BE2C (cell line): ENCODE results near the gene HK1.

Source experiments
- DNase-seq: peaks from one replicate; pipeline ENCODE4 v3.0.0-alpha.2; 2020
- H3K27me3 ChIP-seq: fragments of 250-450 bp; sonication (Bioruptor Pico); 2 replicates; pipeline ENCODE4 v1.5.1; 2020; ENCODE audit warnings: mild to moderate bottlenecking
- H3K36me3 ChIP-seq: fragments of 250-450 bp; sonication (Bioruptor Pico); 2 replicates; pipeline ENCODE4 v1.5.1; 2020; ENCODE audit warnings: mild to moderate bottlenecking
- H3K4me1 ChIP-seq: fragments of 250-450 bp; sonication (Bioruptor Pico); 2 replicates; pipeline ENCODE4 v1.5.1; 2020
- H3K4me3 ChIP-seq: 2 replicates; pipeline ENCODE4 v1.5.1; 2011; ENCODE audit warnings: low read depth, low read length
- H3K9me3 ChIP-seq: fragments of 250-450 bp; sonication (Bioruptor Pico); 2 replicates; pipeline ENCODE4 v1.5.1; 2020
- CTCF ChIP-seq: IDR thresholded peaks from 2 replicates; pipeline ENCODE4 v1.5.1; 2012; ENCODE audit warnings: mild to moderate bottlenecking, low read depth, low read length

Gene HK1

GRCh38 chr10:69343905-69344304, 65.6 kb downstream of the HK1 start:
- TF ChIP-seq CTCF: no peak
- Histone ChIP-seq H3K9me3 (no peaks in the 10 kb centered on the region), H3K4me1 (peaks cover 3% of the 10 kb centered on the region; the same call in 1 of the 2 replicates), H3K27me3 (no peaks in the 10 kb centered on the region), H3K36me3 (peaks cover 5% of the 10 kb centered on the region), H3K4me3 (no peak overlapping the region)
- DNase-seq: no peak

GRCh38 chr10:69344591-69345252, 66.4 kb downstream of the HK1 start:
- Histone ChIP-seq H3K36me3 (peaks cover 11% of the 10 kb centered on the region), H3K4me3 (no peak overlapping the region), H3K9me3 (no peaks in the 10 kb centered on the region), H3K27me3 (no peaks in the 10 kb centered on the region), H3K4me1 (peaks cover 3% of the 10 kb centered on the region; the same call in 1 of the 2 replicates)
- no peak for DNase-seq
- TF ChIP-seq CTCF: no peak

GRCh38 chr10:69345402-69345801, 67.1 kb downstream of the HK1 start:
- no peaks in the 10 kb centered on the region for H3K27me3 ChIP-seq
- no peak for TF ChIP-seq CTCF
- H3K36me3 ChIP-seq: peaks cover 18% of the 10 kb centered on the region
- H3K9me3 ChIP-seq: no peaks in the 10 kb centered on the region
- DNase-seq: no peak
- H3K4me3 ChIP-seq: no peak overlapping the region
- H3K4me1 ChIP-seq: peaks cover 3% of the 10 kb centered on the region; the same call in 1 of the 2 replicates

- no peak for DNase-seq
- H3K4me1 ChIP-seq: peaks cover 3% of the 10 kb centered on the region; the same call in 1 of the 2 replicates
- H3K9me3 ChIP-seq: no peaks in the 10 kb centered on the region
- peaks cover 19% of the 10 kb centered on the region for H3K36me3 ChIP-seq
- no peak for TF ChIP-seq CTCF
- no peaks in the 10 kb centered on the region for H3K27me3 ChIP-seq
- no peak overlapping the region for H3K4me3 ChIP-seq
These were observed 67.7 kb downstream of the HK1 start for GRCh38 chr10:69345890-69346474.

- TF ChIP-seq CTCF: no peak
- Histone ChIP-seq H3K36me3 (peaks cover 19% of the 10 kb centered on the region), H3K4me3 (no peak overlapping the region), H3K9me3 (no peaks in the 10 kb centered on the region), H3K27me3 (no peaks in the 10 kb centered on the region), H3K4me1 (peaks cover 3% of the 10 kb centered on the region; the same call in 1 of the 2 replicates)
- DNase-seq: no peak
These were observed 68.5 kb downstream of the HK1 start for GRCh38 chr10:69346776-69347175.
